Measurements from ENCODE around the gene CRYL1. TPM values are rescaled to one million over a fixed set of nuclear protein-coding genes. Genes with fewer than 3 reads are reported as not detected.
A peak's percentile ranks its signal among the peaks of the same experiment; 100 is the strongest.

CRYL1 gene
- total and polyA plus RNA-seq, 2 of the 13 experiments (the other 11 are each of a cell fraction or from before 2014, with no cell fraction given): 57.2 to 115 TPM

DNA sequence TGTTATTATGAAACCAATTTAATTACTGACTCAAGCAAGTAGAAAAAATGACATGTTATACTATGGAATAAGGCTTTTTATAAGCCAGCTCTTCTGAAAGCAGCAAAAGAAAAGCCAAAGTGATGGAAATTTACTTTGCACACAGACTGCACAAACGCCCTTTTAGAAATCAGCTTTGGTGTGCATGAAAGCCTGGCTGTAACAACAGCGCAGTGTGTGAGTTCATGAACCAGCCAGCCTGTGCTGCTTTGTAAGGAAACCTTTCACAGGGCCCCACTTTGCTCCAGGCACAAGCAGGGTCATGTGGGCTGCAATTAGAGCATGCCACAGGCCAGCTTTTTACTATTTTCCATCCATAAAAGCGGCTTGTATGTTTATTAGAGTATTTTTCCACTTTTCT is 27.7 kb upstream of the CRYL1 start (continued):
- TF ChIP-seq TBX2 (CRISPR knock-in tag; IDR thresholded peaks at IDR 0.05; ENCODE audit: borderline replicate concordance) (peak; percentile 62; the same call in 1 of the 2 replicates), ELF3 (CRISPR knock-in tag; IDR thresholded peaks at IDR 0.05) (peak; percentile 43; the same call in 1 of the 2 replicates), ZMYM3 (CRISPR knock-in tag; IDR thresholded peaks at IDR 0.05) (peak; percentile 89), KDM5B (CRISPR knock-in tag; IDR thresholded peaks at IDR 0.05; ENCODE audit: borderline replicate concordance) (no peak), ZSCAN20 (CRISPR knock-in tag; IDR thresholded peaks at IDR 0.05; ENCODE audit: borderline replicate concordance) (peak; percentile 23; the same call in 1 of the 2 replicates), ZFX (CRISPR knock-in tag; IDR thresholded peaks at IDR 0.05; ENCODE audit: low read depth) (peak; percentile 65), HOXA7 (CRISPR knock-in tag; IDR thresholded peaks at IDR 0.05) (no peak), REPIN1 (CRISPR knock-in tag; IDR thresholded peaks at IDR 0.05; ENCODE audit: borderline replicate concordance, low read depth) (no peak), ZFY (CRISPR knock-in tag; IDR thresholded peaks at IDR 0.05) (peak; percentile 53), NCOA2 (CRISPR knock-in tag; IDR thresholded peaks at IDR 0.05) (peak; percentile 36; the same call in 1 of the 2 replicates), ZNF263 (CRISPR knock-in tag; IDR thresholded peaks at IDR 0.05) (no peak), TOPORS (CRISPR knock-in tag; IDR thresholded peaks at IDR 0.05) (no peak), ATF1 (CRISPR knock-in tag; IDR thresholded peaks at IDR 0.05) (no peak)
- TF ChIP-seq, protein P1, sequence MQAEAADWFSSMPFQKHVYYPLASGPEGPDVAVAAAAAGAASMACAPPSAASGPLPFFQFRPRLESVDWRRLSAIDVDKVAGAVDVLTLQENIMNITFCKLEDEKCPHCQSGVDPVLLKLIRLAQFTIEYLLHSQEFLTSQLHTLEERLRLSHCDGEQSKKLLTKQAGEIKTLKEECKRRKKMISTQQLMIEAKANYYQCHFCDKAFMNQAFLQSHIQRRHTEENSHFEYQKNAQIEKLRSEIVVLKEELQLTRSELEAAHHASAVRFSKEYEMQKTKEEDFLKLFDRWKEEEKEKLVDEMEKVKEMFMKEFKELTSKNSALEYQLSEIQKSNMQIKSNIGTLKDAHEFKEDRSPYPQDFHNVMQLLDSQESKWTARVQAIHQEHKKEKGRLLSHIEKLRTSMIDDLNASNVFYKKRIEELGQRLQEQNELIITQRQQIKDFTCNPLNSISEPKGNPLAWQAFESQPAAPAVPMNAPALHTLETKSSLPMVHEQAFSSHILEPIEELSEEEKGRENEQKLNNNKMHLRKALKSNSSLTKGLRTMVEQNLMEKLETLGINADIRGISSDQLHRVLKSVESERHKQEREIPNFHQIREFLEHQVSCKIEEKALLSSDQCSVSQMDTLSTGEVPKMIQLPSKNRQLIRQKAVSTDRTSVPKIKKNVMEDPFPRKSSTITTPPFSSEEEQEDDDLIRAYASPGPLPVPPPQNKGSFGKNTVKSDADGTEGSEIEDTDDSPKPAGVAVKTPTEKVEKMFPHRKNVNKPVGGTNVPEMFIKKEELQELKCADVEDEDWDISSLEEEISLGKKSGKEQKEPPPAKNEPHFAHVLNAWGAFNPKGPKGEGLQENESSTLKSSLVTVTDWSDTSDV (CRISPR knock-in tag; IDR thresholded peaks at IDR 0.05): no peak
- TF ChIP-seq, protein P2, sequence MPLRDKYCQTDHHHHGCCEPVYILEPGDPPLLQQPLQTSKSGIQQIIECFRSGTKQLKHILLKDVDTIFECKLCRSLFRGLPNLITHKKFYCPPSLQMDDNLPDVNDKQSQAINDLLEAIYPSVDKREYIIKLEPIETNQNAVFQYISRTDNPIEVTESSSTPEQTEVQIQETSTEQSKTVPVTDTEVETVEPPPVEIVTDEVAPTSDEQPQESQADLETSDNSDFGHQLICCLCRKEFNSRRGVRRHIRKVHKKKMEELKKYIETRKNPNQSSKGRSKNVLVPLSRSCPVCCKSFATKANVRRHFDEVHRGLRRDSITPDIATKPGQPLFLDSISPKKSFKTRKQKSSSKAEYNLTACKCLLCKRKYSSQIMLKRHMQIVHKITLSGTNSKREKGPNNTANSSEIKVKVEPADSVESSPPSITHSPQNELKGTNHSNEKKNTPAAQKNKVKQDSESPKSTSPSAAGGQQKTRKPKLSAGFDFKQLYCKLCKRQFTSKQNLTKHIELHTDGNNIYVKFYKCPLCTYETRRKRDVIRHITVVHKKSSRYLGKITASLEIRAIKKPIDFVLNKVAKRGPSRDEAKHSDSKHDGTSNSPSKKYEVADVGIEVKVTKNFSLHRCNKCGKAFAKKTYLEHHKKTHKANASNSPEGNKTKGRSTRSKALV (CRISPR knock-in tag; IDR thresholded peaks at IDR 0.05): no peak
- TF ChIP-seq, protein P3, sequence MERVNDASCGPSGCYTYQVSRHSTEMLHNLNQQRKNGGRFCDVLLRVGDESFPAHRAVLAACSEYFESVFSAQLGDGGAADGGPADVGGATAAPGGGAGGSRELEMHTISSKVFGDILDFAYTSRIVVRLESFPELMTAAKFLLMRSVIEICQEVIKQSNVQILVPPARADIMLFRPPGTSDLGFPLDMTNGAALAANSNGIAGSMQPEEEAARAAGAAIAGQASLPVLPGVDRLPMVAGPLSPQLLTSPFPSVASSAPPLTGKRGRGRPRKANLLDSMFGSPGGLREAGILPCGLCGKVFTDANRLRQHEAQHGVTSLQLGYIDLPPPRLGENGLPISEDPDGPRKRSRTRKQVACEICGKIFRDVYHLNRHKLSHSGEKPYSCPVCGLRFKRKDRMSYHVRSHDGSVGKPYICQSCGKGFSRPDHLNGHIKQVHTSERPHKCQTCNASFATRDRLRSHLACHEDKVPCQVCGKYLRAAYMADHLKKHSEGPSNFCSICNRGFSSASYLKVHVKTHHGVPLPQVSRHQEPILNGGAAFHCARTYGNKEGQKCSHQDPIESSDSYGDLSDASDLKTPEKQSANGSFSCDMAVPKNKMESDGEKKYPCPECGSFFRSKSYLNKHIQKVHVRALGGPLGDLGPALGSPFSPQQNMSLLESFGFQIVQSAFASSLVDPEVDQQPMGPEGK (CRISPR knock-in tag; IDR thresholded peaks at IDR 0.05): 0 out of 2 replicates have a peak, but pooled peaks have one; percentile 18
- TF ChIP-seq, protein P4, sequence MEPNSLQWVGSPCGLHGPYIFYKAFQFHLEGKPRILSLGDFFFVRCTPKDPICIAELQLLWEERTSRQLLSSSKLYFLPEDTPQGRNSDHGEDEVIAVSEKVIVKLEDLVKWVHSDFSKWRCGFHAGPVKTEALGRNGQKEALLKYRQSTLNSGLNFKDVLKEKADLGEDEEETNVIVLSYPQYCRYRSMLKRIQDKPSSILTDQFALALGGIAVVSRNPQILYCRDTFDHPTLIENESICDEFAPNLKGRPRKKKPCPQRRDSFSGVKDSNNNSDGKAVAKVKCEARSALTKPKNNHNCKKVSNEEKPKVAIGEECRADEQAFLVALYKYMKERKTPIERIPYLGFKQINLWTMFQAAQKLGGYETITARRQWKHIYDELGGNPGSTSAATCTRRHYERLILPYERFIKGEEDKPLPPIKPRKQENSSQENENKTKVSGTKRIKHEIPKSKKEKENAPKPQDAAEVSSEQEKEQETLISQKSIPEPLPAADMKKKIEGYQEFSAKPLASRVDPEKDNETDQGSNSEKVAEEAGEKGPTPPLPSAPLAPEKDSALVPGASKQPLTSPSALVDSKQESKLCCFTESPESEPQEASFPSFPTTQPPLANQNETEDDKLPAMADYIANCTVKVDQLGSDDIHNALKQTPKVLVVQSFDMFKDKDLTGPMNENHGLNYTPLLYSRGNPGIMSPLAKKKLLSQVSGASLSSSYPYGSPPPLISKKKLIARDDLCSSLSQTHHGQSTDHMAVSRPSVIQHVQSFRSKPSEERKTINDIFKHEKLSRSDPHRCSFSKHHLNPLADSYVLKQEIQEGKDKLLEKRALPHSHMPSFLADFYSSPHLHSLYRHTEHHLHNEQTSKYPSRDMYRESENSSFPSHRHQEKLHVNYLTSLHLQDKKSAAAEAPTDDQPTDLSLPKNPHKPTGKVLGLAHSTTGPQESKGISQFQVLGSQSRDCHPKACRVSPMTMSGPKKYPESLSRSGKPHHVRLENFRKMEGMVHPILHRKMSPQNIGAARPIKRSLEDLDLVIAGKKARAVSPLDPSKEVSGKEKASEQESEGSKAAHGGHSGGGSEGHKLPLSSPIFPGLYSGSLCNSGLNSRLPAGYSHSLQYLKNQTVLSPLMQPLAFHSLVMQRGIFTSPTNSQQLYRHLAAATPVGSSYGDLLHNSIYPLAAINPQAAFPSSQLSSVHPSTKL (CRISPR knock-in tag; IDR thresholded peaks at IDR 0.05): peak; percentile 64
- TF ChIP-seq, protein P5, sequence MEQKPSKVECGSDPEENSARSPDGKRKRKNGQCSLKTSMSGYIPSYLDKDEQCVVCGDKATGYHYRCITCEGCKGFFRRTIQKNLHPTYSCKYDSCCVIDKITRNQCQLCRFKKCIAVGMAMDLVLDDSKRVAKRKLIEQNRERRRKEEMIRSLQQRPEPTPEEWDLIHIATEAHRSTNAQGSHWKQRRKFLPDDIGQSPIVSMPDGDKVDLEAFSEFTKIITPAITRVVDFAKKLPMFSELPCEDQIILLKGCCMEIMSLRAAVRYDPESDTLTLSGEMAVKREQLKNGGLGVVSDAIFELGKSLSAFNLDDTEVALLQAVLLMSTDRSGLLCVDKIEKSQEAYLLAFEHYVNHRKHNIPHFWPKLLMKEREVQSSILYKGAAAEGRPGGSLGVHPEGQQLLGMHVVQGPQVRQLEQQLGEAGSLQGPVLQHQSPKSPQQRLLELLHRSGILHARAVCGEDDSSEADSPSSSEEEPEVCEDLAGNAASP (CRISPR knock-in tag; IDR thresholded peaks at IDR 0.05; ENCODE audit: borderline replicate concordance): peak; percentile 39; the same call in 1 of the 2 replicates

Data from HepG2 (cell line).